PC-9 (cell line): ENCODE results near the gene TAC4. TPM values are rescaled to one million over a fixed set of nuclear protein-coding genes. Genes with fewer than 3 reads are reported as not detected.

Experiments
- BruUV-seq: library from RNA; stranded (reverse); fragments of 400-500 nt; replicated peaks from 2 replicates; lab custom pipeline; 2021; lab: Mats Ljungman, UMichigan
- CTCF ChIA-PET: fragments of 300-600 bp; sonication (Branson Sonifier 250); formaldehyde crosslinking; loops from one replicate; lab custom pipeline; 2022; ENCODE audit warnings: antibody characterized with exemption; lab: Charles Lee
- POLR2A ChIA-PET: fragments of 300-600 bp; sonication (Branson Sonifier 250); formaldehyde crosslinking; loops from one replicate; lab custom pipeline; 2022; ENCODE audit warnings: antibody characterized with exemption; ENCODE audit not compliant: unreplicated experiment; lab: Charles Lee
- DNase-seq, 2 experiments: peaks; one replicate each; pipeline versions ENCODE4 v3.0.0 to v3.0.0-alpha.2; 2015 to 2022; ENCODE audit warnings: mixed read lengths in 1 of 2
- H2AFZ ChIP-seq: fragments of 200-600 bp; sonication (generic); 2 replicates; pipeline ENCODE4 v1.8.1; 2017; ENCODE audit warnings: antibody characterized with exemption
- H3F3A ChIP-seq: fragments of 200-600 bp; sonication (generic); 2 replicates; pipeline ENCODE4 v1.8.1; 2017; ENCODE audit warnings: antibody characterized with exemption, mild to moderate bottlenecking, low read depth; ENCODE audit not compliant: insufficient read depth
- H3K27ac ChIP-seq: fragments of 200-600 bp; sonication (generic); 2 replicates; pipeline ENCODE4 v1.6.1; 2016; ENCODE audit warnings: mixed run types
- H3K27me3 ChIP-seq: fragments of 200-600 bp; sonication (generic); 2 replicates; pipeline ENCODE4 v1.6.1; 2016; ENCODE audit warnings: low read depth, mixed run types; ENCODE audit not compliant: insufficient read depth
- H3K36me3 ChIP-seq: fragments of 200-600 bp; sonication (generic); 2 replicates; pipeline ENCODE4 v1.6.1; 2016; ENCODE audit warnings: low read depth, mixed run types
- H3K4me1 ChIP-seq: fragments of 200-600 bp; sonication (generic); replicated peaks from 2 replicates; pipeline ENCODE4 v1.6.1; 2016; ENCODE audit warnings: mixed run types; ENCODE audit not compliant: insufficient read depth
- H3K4me2 ChIP-seq: fragments of 200-600 bp; sonication (generic); 2 replicates; pipeline ENCODE4 v1.6.1; 2017; ENCODE audit warnings: mixed run types
- H3K4me3 ChIP-seq: fragments of 200-600 bp; sonication (generic); 2 replicates; pipeline ENCODE4 v1.6.1; 2016; ENCODE audit warnings: mixed run types
- H3K79me2 ChIP-seq: fragments of 200-600 bp; sonication (generic); 2 replicates; pipeline ENCODE4 v1.6.1; 2017; ENCODE audit warnings: low read depth, mixed run types
- H3K9me2 ChIP-seq: fragments of 200-600 bp; sonication (generic); 2 replicates; pipeline ENCODE4 v1.8.1; 2017; ENCODE audit warnings: mild to moderate bottlenecking; ENCODE audit not compliant: insufficient read depth
- H3K9me3 ChIP-seq: fragments of 200-600 bp; sonication (generic); 2 replicates; pipeline ENCODE4 v1.8.1; 2016; ENCODE audit warnings: low read depth; ENCODE audit not compliant: insufficient read depth
- H4K20me1 ChIP-seq: fragments of 200-600 bp; sonication (generic); 2 replicates; pipeline ENCODE4 v1.8.1; 2017; ENCODE audit not compliant: insufficient read depth
- CTCF ChIP-seq: fragments of 200-600 bp; sonication (generic); conservative IDR thresholded peaks from 2 replicates; pipeline ENCODE4 v1.6.1; 2017; ENCODE audit warnings: mixed run types, antibody characterized with exemption, mild to moderate bottlenecking, moderate library complexity
- EZH2 ChIP-seq: fragments of 200-600 bp; sonication (generic); IDR thresholded peaks from 2 replicates; pipeline ENCODE4 v1.8.0; 2017; ENCODE audit warnings: antibody characterized with exemption, low read depth
- intact Hi-C: fragments of 100-400 bp; cut with micrococcal nuclease; formaldehyde crosslinking; loops from one replicate; pipeline ENCODE4 v1.10.0; 2022; ENCODE audit not compliant: unreplicated experiment
- total RNA-seq: library from RNA; stranded (reverse); gene quantifications from 2 replicates; pipeline ENCODE4 v1.2.3, GENCODE V29; 2021

The TAC4 gene
- total RNA-seq, 1 experiment from 2014 or later, result not detected

DNA sequence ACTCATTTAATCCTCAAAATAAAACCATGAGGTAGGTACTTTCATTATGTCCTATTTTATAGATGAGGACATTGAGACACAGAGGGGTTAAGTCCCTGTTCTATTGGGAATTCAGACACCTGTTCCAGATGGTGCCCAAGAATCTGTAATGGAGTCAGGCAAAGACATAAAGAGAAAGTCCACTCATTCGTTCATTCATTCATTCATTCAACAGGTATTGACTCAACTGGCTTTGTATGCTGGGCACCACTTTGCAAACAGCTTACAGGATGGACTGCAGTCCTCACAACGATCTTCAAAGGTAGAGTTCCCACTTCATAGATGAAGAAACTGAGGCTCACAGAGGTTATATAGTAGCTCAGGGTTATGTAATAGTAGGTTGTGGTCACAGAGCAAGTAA, 47.9 kb upstream of the TAC4 start:
- Histone ChIP-seq H3K9me3 (no peaks in the 10 kb centered on the region), H3K27me3 (no peaks in the 10 kb centered on the region), H3K4me1 (peaks cover 88% of the 10 kb centered on the region), H3K36me3 (no peaks in the 10 kb centered on the region), H3K4me2 (peak overlapping the region; percentile 72), H3K9me2 (no peaks in the 10 kb centered on the region), H2AFZ (no peak overlapping the region), H3K27ac (peak overlapping the region; percentile 88), H3K4me3 (peak overlapping the region; percentile 48; the same call in 1 of the 2 replicates), H3F3A (peaks cover 64% of the 10 kb centered on the region), H4K20me1 (no peaks in the 10 kb centered on the region), H3K79me2 (peaks cover 8% of the 10 kb centered on the region)
- intact Hi-C loops, result no loop called here
- POLR2A ChIA-PET, result no interaction called here
- CTCF ChIA-PET, result interaction anchor here (0.5 to 0.6 kb wide), 2 partner anchors 131 to 159 kb away, joined by 3 to 4 read pairs; no protein-coding TSS in a partner anchor
- TF ChIP-seq EZH2 (no peak), CTCF (no peak)
- DNase-seq, result no peak
- no TSS peak for BruUV-seq

DNA sequence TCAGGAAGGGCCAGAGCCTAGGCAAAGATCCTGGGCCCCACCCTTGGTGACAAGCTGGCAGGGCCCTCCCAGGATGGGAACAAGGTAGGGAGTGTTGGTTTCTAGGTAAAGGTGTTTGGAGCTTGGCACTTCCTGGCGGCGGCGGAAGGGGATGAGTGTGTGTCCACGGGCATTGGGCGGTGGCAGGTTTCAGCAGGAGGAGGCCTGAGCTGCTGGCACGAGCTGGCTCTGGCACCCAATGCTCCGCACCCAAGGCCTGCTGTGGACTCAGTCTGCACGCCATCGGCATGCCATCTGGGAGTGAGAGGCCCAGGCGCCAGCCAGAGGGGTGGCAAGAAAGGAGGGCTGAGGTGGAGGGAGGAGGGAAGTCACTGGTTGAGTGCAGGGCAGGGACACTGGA, 46.9 kb upstream of the TAC4 start:
- Histone ChIP-seq H3K79me2 (peaks cover 8% of the 10 kb centered on the region), H3K4me2 (peak overlapping the region; percentile 72), H4K20me1 (no peaks in the 10 kb centered on the region), H3F3A (peaks cover 54% of the 10 kb centered on the region), H3K4me3 (peak overlapping the region; percentile 48; the same call in 1 of the 2 replicates), H3K36me3 (no peaks in the 10 kb centered on the region), H2AFZ (peak overlapping the region; percentile 67), H3K4me1 (peaks cover 94% of the 10 kb centered on the region), H3K27ac (peak overlapping the region; percentile 88), H3K9me3 (no peaks in the 10 kb centered on the region), H3K9me2 (no peaks in the 10 kb centered on the region), H3K27me3 (no peaks in the 10 kb centered on the region)
- BruUV-seq, result no TSS peak
- DNase-seq, result peak; percentile 84 to 90
- CTCF ChIA-PET, result interaction anchor here (0.6 kb wide), 1 partner anchor 44 kb away, joined by 3 read pairs; no protein-coding TSS in a partner anchor
- POLR2A ChIA-PET, result interaction anchor here (0.6 to 0.7 kb wide), 3 partner anchors 9 to 131 kb away, joined by 3 to 4 read pairs (median 3); partner anchors contain the start of gene FAM117A
- TF ChIP-seq CTCF, result no peak
- TF ChIP-seq EZH2, result no peak
- intact Hi-C loops, result no loop called here

DNA sequence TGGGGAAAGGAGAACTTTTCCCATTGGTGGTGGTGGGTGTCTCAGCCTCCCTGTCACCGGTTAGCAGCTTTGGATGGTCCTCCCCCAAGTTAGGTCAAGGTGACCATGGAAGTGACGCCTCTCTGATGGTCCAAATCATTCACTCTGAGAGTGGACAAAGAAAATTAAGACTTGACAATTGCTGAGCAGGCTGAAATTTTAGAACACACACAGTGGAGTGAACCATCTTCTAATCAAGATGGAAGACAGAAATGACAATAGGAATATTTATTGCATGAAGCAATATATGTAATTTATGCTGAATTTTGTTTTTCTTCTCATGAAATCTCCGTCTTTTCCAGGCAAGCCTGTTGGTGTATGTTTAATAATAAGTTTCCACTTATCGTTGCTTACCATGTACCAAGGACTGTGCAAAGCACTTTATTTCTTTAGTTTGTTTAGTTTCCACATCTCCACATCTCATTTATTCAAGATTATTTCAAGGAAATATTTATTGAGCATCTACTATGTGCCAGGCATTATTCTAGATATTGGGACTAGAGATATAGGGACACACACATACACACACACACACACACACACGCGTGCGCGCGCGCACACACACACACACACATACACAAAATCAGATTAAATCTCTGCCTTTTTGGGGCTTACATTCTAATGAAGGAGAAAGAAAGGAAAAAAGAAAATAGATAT, 44.0 kb upstream of the TAC4 start:
- peaks cover 8% of the 10 kb centered on the region for H3K79me2 ChIP-seq
- H2AFZ ChIP-seq, result no peak overlapping the region
- peaks cover 60% of the 10 kb centered on the region for H3F3A ChIP-seq
- intact Hi-C loops, result no loop called here
- H3K4me2 ChIP-seq, result no peak overlapping the region
- BruUV-seq, result no TSS peak
- H3K9me2 ChIP-seq, result no peaks in the 10 kb centered on the region
- H3K4me3 ChIP-seq, result no peak overlapping the region
- ChIA-PET CTCF (no interaction called here), POLR2A (no interaction called here)
- H3K27ac ChIP-seq, result no peak overlapping the region
- peaks cover 91% of the 10 kb centered on the region for H3K4me1 ChIP-seq
- TF ChIP-seq EZH2 (no peak), CTCF (no peak)
- H3K27me3 ChIP-seq, result no peaks in the 10 kb centered on the region
- H3K36me3 ChIP-seq, result no peaks in the 10 kb centered on the region
- H3K9me3 ChIP-seq, result no peaks in the 10 kb centered on the region
- no peak for DNase-seq
- no peaks in the 10 kb centered on the region for H4K20me1 ChIP-seq
